Natural killer cell (primary cell): ENCODE results near the gene DUSP7. TPM values are rescaled to one million over a fixed set of nuclear protein-coding genes. Genes with fewer than 3 reads are reported as not detected.

Source experiments
- ATAC-seq, 3 donors: fragments of 150-1000 bp in 2 of 3; fragments of 200-7000 bp in 1 of 3; cut with Tn5 transposase; 1 replicate in 1 of 3; 2 replicates in 2 of 3; pipeline ENCODE4 v1.10.0; 2021; ENCODE audit warnings: mild to moderate bottlenecking in 2 of 3, moderate library complexity in 2 of 3
- DNase-seq, 2 donors: peaks; one replicate each; pipeline versions ENCODE4 v3.0.0 to v3.0.0-alpha.2; 2013 to 2021; ENCODE audit warnings: mixed read lengths in 1 of 2
- H3K27ac ChIP-seq: one replicate; pipeline ENCODE4 v1.5.1; 2013; ENCODE audit warnings: mild to moderate bottlenecking, low read length
- H3K27me3 ChIP-seq: one replicate; pipeline ENCODE4 v1.6.1; 2013; ENCODE audit warnings: low read length; ENCODE audit not compliant: control insufficient read depth, insufficient read depth
- H3K36me3 ChIP-seq: one replicate; pipeline ENCODE4 v1.6.1; 2013; ENCODE audit warnings: low read length; ENCODE audit not compliant: control insufficient read depth, insufficient read depth
- H3K4me1 ChIP-seq: one replicate; pipeline ENCODE4 v1.6.1; 2013; ENCODE audit warnings: low read length; ENCODE audit not compliant: control insufficient read depth, insufficient read depth
- H3K4me3 ChIP-seq: one replicate; pipeline ENCODE4 v1.5.1; 2013; ENCODE audit warnings: low read length
- H3K9me3 ChIP-seq: one replicate; pipeline ENCODE4 v1.6.1; 2013; ENCODE audit warnings: low read length; ENCODE audit not compliant: control insufficient read depth, insufficient read depth
- H3K27ac Mint-ChIP-seq, 2 donors: one replicate each; pipeline ENCODE4 v1.8.0; 2022; ENCODE audit warnings: mild to moderate bottlenecking in 2 of 2, mixed read lengths in 2 of 2, moderate library complexity in 1 of 2
- H3K27me3 Mint-ChIP-seq, 2 donors: one replicate each; pipeline ENCODE4 v1.8.0; 2022; ENCODE audit warnings: low read depth in 2 of 2, mixed read lengths in 2 of 2
- H3K36me3 Mint-ChIP-seq: one replicate; pipeline ENCODE4 v1.8.0; 2022; ENCODE audit warnings: mixed read lengths
- H3K4me1 Mint-ChIP-seq, 2 donors: one replicate each; pipeline ENCODE4 v1.8.0; 2022; ENCODE audit warnings: mixed read lengths in 2 of 2
- H3K4me3 Mint-ChIP-seq: one replicate; pipeline ENCODE4 v1.8.0; 2022; ENCODE audit warnings: mild to moderate bottlenecking, moderate library complexity, mixed read lengths
- H3K9me3 Mint-ChIP-seq, 2 donors: one replicate each; pipeline ENCODE4 v1.8.0; 2022; ENCODE audit warnings: mixed read lengths in 2 of 2
- CTCF ChIP-seq: fragments of 200-600 bp; IDR thresholded peaks from one replicate; pipeline ENCODE4 v1.8.0; 2022; ENCODE audit warnings: antibody characterized with exemption
- WGBS: methylation state at CpG from one replicate; pipeline ENCODE4 v1.1.7; 2013; ENCODE audit warnings: missing lambda C conversion rate; ENCODE audit not compliant: insufficient coverage; 5-methylcytosine and 5-hydroxymethylcytosine counted together
- intact Hi-C: fragments of 100-400 bp; cut with micrococcal nuclease; formaldehyde crosslinking; loops from one replicate; pipeline ENCODE4 v1.14.2; 2022
- total RNA-seq, 4 donors: library from RNA; stranded (reverse); fragments of 120-200 nt in 1 of 4; gene quantifications; one replicate each; pipeline versions ENCODE4 v1.2.3 to v1.2.4, GENCODE V29; 2013 to 2022

DUSP7 gene
- total RNA-seq, 3 donors from 2014 or later (not counting 1 experiment from before 2014, with no cell fraction given), result 8.7 to 17.4 (median 11.6) TPM

DNA sequence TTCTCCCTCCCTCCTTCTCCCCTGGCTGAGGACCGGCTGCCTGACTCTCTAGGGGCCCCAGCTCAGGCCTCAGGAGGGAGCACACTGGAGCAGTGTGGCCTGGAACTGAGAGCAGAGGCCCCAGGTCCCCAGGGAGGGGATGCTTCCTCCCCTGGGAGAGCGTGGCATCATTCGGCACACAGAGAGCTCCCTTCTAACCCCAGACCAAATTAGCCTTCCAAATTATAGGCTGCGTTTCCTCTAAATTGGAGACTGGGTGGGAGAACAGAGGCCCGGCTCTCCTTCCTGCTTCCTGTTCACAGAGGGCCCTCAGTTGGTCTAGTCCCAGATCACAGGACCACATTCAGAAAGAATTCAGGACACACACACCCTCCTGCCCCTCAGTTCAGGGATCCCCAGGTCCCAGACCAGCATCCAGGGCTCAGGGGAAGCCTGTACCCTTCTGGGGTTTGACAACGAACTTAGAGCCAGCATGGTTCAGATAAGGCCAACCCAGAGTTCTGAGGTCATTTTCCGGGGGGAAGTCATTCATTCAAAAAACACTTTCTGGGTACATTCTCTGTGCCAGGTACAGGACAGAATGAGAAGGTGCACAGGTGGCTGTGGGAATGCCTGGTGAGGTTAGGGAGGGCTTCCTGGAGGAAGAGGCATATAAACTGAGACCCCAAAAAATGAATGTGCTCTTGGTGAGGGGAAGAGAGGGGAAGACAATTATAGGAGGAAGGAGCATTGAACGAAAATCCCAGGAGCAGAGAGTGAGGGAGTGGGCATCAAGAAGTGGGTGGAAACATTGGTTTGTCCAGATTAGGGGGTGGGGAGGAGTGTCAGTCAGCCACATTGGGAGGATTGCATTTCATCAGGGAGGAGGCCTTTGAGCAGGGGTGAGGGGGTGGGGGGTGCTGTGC lies 32.3 kb downstream of the DUSP7 start:
- Mint-ChIP-seq H3K4me1 (peaks cover 0 to 4% of the 10 kb centered on the region in 2 donors), H3K4me3 (no peak overlapping the region), H3K27ac (no peak overlapping the region), H3K36me3 (no peaks in the 10 kb centered on the region), H3K27me3 (peaks cover 0 to 3% of the 10 kb centered on the region in 2 donors), H3K9me3 (no peaks in the 10 kb centered on the region)
- DNase-seq, result no peak
- H3K27ac ChIP-seq, result no peak overlapping the region
- no peak overlapping the region for H3K4me3 ChIP-seq
- no peak for ATAC-seq
- 73% methylated on average over 7 of the region's 8 CpGs for WGBS
- peaks cover 10% of the 10 kb centered on the region for H3K4me1 ChIP-seq
- no peaks in the 10 kb centered on the region for H3K9me3 ChIP-seq
- intact Hi-C loops, result no loop called here
- no peaks in the 10 kb centered on the region for H3K36me3 ChIP-seq
- no peak for TF ChIP-seq CTCF
- no peaks in the 10 kb centered on the region for H3K27me3 ChIP-seq

GRCh38 chr3:52023101-52023770 lies 33.1 kb downstream of the DUSP7 start:
- H3K27me3 Mint-ChIP-seq, result peaks cover 0 to 3% of the 10 kb centered on the region in 2 donors
- Histone ChIP-seq H3K9me3 (no peaks in the 10 kb centered on the region), H3K4me1 (peaks cover 15% of the 10 kb centered on the region), H3K36me3 (no peaks in the 10 kb centered on the region), H3K27me3 (no peaks in the 10 kb centered on the region), H3K4me3 (no peak overlapping the region), H3K27ac (no peak overlapping the region)
- intact Hi-C loops, result no loop called here
- no peak for ATAC-seq
- H3K36me3 Mint-ChIP-seq, result no peaks in the 10 kb centered on the region
- DNase-seq, result no peak
- peaks cover 0 to 5% of the 10 kb centered on the region in 2 donors for H3K4me1 Mint-ChIP-seq
- H3K27ac Mint-ChIP-seq, result no peak overlapping the region
- 93% methylated on average over 3 of the region's 3 CpGs for WGBS
- no peak overlapping the region for H3K4me3 Mint-ChIP-seq
- H3K9me3 Mint-ChIP-seq, result no peaks in the 10 kb centered on the region
- TF ChIP-seq CTCF, result no peak

GRCh38 chr3:52022323-52023100 lies 33.9 kb downstream of the DUSP7 start:
- H3K36me3 Mint-ChIP-seq, result no peaks in the 10 kb centered on the region
- intact Hi-C loops, result no loop called here
- DNase-seq (no peak), ATAC-seq (no peak)
- no peaks in the 10 kb centered on the region for H3K9me3 Mint-ChIP-seq
- no peak for TF ChIP-seq CTCF
- no peak overlapping the region for H3K4me3 Mint-ChIP-seq
- no peak overlapping the region for H3K27ac Mint-ChIP-seq
- H3K4me1 Mint-ChIP-seq, result peaks cover 0 to 5% of the 10 kb centered on the region in 2 donors
- peaks cover 15% of the 10 kb centered on the region for H3K4me1 ChIP-seq
- no peaks in the 10 kb centered on the region for H3K27me3 ChIP-seq
- H3K9me3 ChIP-seq, result no peaks in the 10 kb centered on the region
- no peak overlapping the region for H3K27ac ChIP-seq
- no peaks in the 10 kb centered on the region for H3K36me3 ChIP-seq
- no peak overlapping the region for H3K4me3 ChIP-seq
- WGBS, result 90% methylated on average over 20 of the region's 20 CpGs
- peaks cover 0 to 3% of the 10 kb centered on the region in 2 donors for H3K27me3 Mint-ChIP-seq
